GM23248 (cell line): ENCODE data around the gene RPL7L1.

Source experiments
- EZH2 ChIP-seq: fragments of 200-600 bp; sonication (generic); IDR thresholded peaks from 2 replicates; pipeline ENCODE4 v1.6.1; 2018; ENCODE audit warnings: antibody characterized with exemption, mild to moderate bottlenecking; ENCODE audit not compliant: insufficient read depth, poor library complexity, severe bottlenecking
- EZH2phosphoT487 ChIP-seq: fragments of 200-600 bp; sonication (generic); IDR thresholded peaks from 2 replicates; pipeline ENCODE4 v1.6.1; 2018; ENCODE audit warnings: antibody characterized with exemption, moderate library complexity, mild to moderate bottlenecking, low read depth; ENCODE audit not compliant: insufficient read depth

GRCh38 chr6:42896178-42896719, 16.8 kb downstream of the RPL7L1 start:
- no peak for TF ChIP-seq EZH2phosphoT487
- TF ChIP-seq EZH2: no peak
